Naive thymus-derived CD8-positive, alpha-beta T cell (primary cell): ENCODE measurements around the gene LANCL2. TPM values are rescaled to one million over a fixed set of nuclear protein-coding genes. Genes with fewer than 3 reads are reported as not detected.
A peak's percentile ranks its signal among the peaks of the same experiment; 100 is the strongest.

Experiments
- ATAC-seq, 2 donors: fragments of 150-1000 bp; cut with Tn5 transposase in 1 of 2; sonication (Bioruptor Pico), chemical (Tn5 transposase) in 1 of 2; 1 replicate in 1 of 2; 2 replicates in 1 of 2; pipeline ENCODE4 v1.10.0; 2021; ENCODE audit warnings: mild to moderate bottlenecking in 2 of 2, moderate library complexity in 2 of 2
- POLR2A ChIA-PET: fragments of 350-600 bp; sonication (Branson Sonifier 250); formaldehyde crosslinking; loops from one replicate; lab custom pipeline; 2021; ENCODE audit warnings: antibody characterized with exemption; lab: Charles Lee
- DNase-seq, 10 donors: peaks; one replicate each; pipeline versions ENCODE4 v3.0.0 to v3.0.0-alpha.2; 2020 to 2022
- H3K27ac Mint-ChIP-seq, 10 donors: one replicate each; pipeline ENCODE4 v1.8.0; 2020 to 2022; ENCODE audit warnings: mild to moderate bottlenecking in 10 of 10, mixed read lengths in 10 of 10, moderate library complexity in 4 of 10, inconsistent platforms in 1 of 10
- H3K27me3 Mint-ChIP-seq, 5 donors: one replicate each; pipeline ENCODE4 v1.8.0; 2021 to 2022; ENCODE audit warnings: mixed read lengths in 5 of 5
- H3K36me3 Mint-ChIP-seq, 3 donors: one replicate each; pipeline ENCODE4 v1.8.0; 2020 to 2022; ENCODE audit warnings: mixed read lengths in 3 of 3, mild to moderate bottlenecking in 2 of 3, inconsistent platforms in 1 of 3
- H3K4me1 Mint-ChIP-seq, 4 donors: one replicate each; pipeline ENCODE4 v1.8.0; 2021 to 2022; ENCODE audit warnings: mixed read lengths in 4 of 4
- H3K4me3 Mint-ChIP-seq, 10 donors: one replicate each; pipeline ENCODE4 v1.8.0; 2020 to 2022; ENCODE audit warnings: mild to moderate bottlenecking in 10 of 10, mixed read lengths in 10 of 10, moderate library complexity in 6 of 10, inconsistent platforms in 1 of 10
- H3K9me3 Mint-ChIP-seq, 9 donors: one replicate each; pipeline ENCODE4 v1.8.0; 2020 to 2022; ENCODE audit warnings: mixed read lengths in 9 of 9, mild to moderate bottlenecking in 3 of 9, inconsistent platforms in 1 of 9, moderate library complexity in 1 of 9
- polyA plus RNA-seq, 3 donors: library from polyadenylated mRNA; unstranded; fragments of 300-500 nt; fragmentation: Illumina TruSeq; gene quantifications; one replicate each; pipeline ENCODE4 v1.2.3, GENCODE V29; 2021
- total RNA-seq, 8 experiments: library from RNA in 2 of 8; stranded (reverse) in 2 of 8; gene quantifications; one replicate each; pipeline ENCODE4 v1.2.3 and lab custom pipeline; 2021 to 2026

LANCL2 gene
- total and polyA plus RNA-seq, 5 experiments from 2014 or later: 4.6 to 7.0 (median 5.7) TPM

GRCh38 chr7:55432939-55433784 is 68.0 kb downstream of the LANCL2 start:
- H3K27me3 Mint-ChIP-seq: no peaks in the 10 kb centered on the region
- H3K36me3 Mint-ChIP-seq: peaks cover 0 to 2% (median 0%) of the 10 kb centered on the region in 3 donors
- DNase-seq (peak in 4 of 10 donors; percentile 15 to 45 (median 32)), ATAC-seq (peak; percentile 61 to 62)
- POLR2A ChIA-PET: interaction anchor here (1.0 to 1.2 kb wide), 3 partner anchors 37 to 141 kb away, joined by 3 to 4 read pairs (median 4); no protein-coding TSS in a partner anchor
- H3K4me1 Mint-ChIP-seq: peaks cover 7 to 37% (median 29%) of the 10 kb centered on the region in 4 donors
- no peak overlapping the region for H3K4me3 Mint-ChIP-seq
- no peaks in the 10 kb centered on the region for H3K9me3 Mint-ChIP-seq
- peak overlapping the region in 7 of 10 donors; percentile 0 to 69 (median 53) for H3K27ac Mint-ChIP-seq

- Mint-ChIP-seq H3K4me1 (peaks cover 22 to 58% (median 49%) of the 10 kb centered on the region in 4 donors), H3K36me3 (no peaks in the 10 kb centered on the region), H3K27ac (peak overlapping the region in 3 of 10 donors; percentile 16 to 71 (median 55)), H3K4me3 (no peak overlapping the region), H3K27me3 (no peaks in the 10 kb centered on the region), H3K9me3 (no peaks in the 10 kb centered on the region)
- DNase-seq (no peak), ATAC-seq (no peak)
- POLR2A ChIA-PET: interaction anchor here (0.7 to 1.6 kb wide), 2 partner anchors 137 to 162 kb away, joined by 3 read pairs; partner anchors contain the start of gene VOPP1
Observed at GRCh38 chr7:55435466-55435865, 70.3 kb downstream of the LANCL2 start.

- peaks cover 22 to 58% (median 49%) of the 10 kb centered on the region in 4 donors for H3K4me1 Mint-ChIP-seq
- H3K27me3 Mint-ChIP-seq: no peaks in the 10 kb centered on the region
- DNase-seq (no peak), ATAC-seq (no peak)
- no peak overlapping the region for H3K4me3 Mint-ChIP-seq
- H3K9me3 Mint-ChIP-seq: no peaks in the 10 kb centered on the region
- peak overlapping the region in 5 of 10 donors; percentile 21 to 79 (median 71) for H3K27ac Mint-ChIP-seq
- POLR2A ChIA-PET: interaction anchor here (1.6 kb wide), 1 partner anchor 136 kb away, joined by 3 read pairs; the partner anchor contains the start of gene VOPP1
- no peaks in the 10 kb centered on the region for H3K36me3 Mint-ChIP-seq
Observed at GRCh38 chr7:55436457-55436856, 71.3 kb downstream of the LANCL2 start.

GRCh38 chr7:55437375-55437774 is 72.2 kb downstream of the LANCL2 start:
- POLR2A ChIA-PET: no interaction called here
- DNase-seq (no peak), ATAC-seq (no peak)
- Mint-ChIP-seq H3K36me3 (no peaks in the 10 kb centered on the region), H3K27ac (peak overlapping the region in 5 of 10 donors; percentile 1 to 64 (median 4)), H3K27me3 (no peaks in the 10 kb centered on the region), H3K9me3 (no peaks in the 10 kb centered on the region), H3K4me3 (no peak overlapping the region), H3K4me1 (peaks cover 22 to 58% (median 48%) of the 10 kb centered on the region in 4 donors)

GRCh38 chr7:55438085-55438756 is 73.1 kb downstream of the LANCL2 start:
- H3K4me1 Mint-ChIP-seq: peaks cover 19 to 52% (median 41%) of the 10 kb centered on the region in 4 donors
- peak overlapping the region in 4 of 10 donors; percentile 13 to 58 (median 28) for H3K4me3 Mint-ChIP-seq
- POLR2A ChIA-PET: no interaction called here
- H3K9me3 Mint-ChIP-seq: no peaks in the 10 kb centered on the region
- DNase-seq: no peak
- ATAC-seq: no peak
- peaks cover 0 to 2% (median 0%) of the 10 kb centered on the region in 3 donors for H3K36me3 Mint-ChIP-seq
- peak overlapping the region in 9 of 10 donors; percentile 13 to 89 (median 53) for H3K27ac Mint-ChIP-seq
- no peaks in the 10 kb centered on the region for H3K27me3 Mint-ChIP-seq

- Mint-ChIP-seq H3K4me1 (peaks cover 19 to 47% (median 37%) of the 10 kb centered on the region in 4 donors), H3K27ac (peak overlapping the region; percentile 2 to 89 (median 54)), H3K36me3 (peaks cover 0 to 2% (median 0%) of the 10 kb centered on the region in 3 donors), H3K9me3 (no peaks in the 10 kb centered on the region), H3K4me3 (peak overlapping the region in 6 of 10 donors; percentile 5 to 58 (median 13)), H3K27me3 (no peaks in the 10 kb centered on the region)
- POLR2A ChIA-PET: no interaction called here
- DNase-seq (peak in 2 of 10 donors; percentile 17 to 31), ATAC-seq (peak; percentile 43 to 49)
Observed at GRCh38 chr7:55438757-55439525, 73.8 kb downstream of the LANCL2 start.

- peaks cover 19 to 45% (median 37%) of the 10 kb centered on the region in 4 donors for H3K4me1 Mint-ChIP-seq
- H3K4me3 Mint-ChIP-seq: peak overlapping the region in 3 of 10 donors; percentile 2 to 37 (median 13)
- H3K27me3 Mint-ChIP-seq: no peaks in the 10 kb centered on the region
- peaks cover 0 to 2% (median 0%) of the 10 kb centered on the region in 3 donors for H3K36me3 Mint-ChIP-seq
- DNase-seq (no peak), ATAC-seq (no peak)
- peak overlapping the region in 6 of 10 donors; percentile 28 to 81 (median 52) for H3K27ac Mint-ChIP-seq
- no peaks in the 10 kb centered on the region for H3K9me3 Mint-ChIP-seq
- POLR2A ChIA-PET: interaction anchor here (1.0 kb wide), 1 partner anchor 29 kb away, joined by 3 read pairs; no protein-coding TSS in a partner anchor
Observed at GRCh38 chr7:55439627-55440026, 74.5 kb downstream of the LANCL2 start.

GRCh38 chr7:55440040-55440690 is 75.0 kb downstream of the LANCL2 start:
- ATAC-seq: no peak
- peaks cover 0 to 2% (median 0%) of the 10 kb centered on the region in 3 donors for H3K36me3 Mint-ChIP-seq
- peak overlapping the region in 1 of 10 donors; percentile 2 for H3K4me3 Mint-ChIP-seq
- DNase-seq: no peak
- no peaks in the 10 kb centered on the region for H3K9me3 Mint-ChIP-seq
- H3K4me1 Mint-ChIP-seq: peaks cover 22 to 49% (median 38%) of the 10 kb centered on the region in 4 donors
- H3K27ac Mint-ChIP-seq: peak overlapping the region in 3 of 10 donors; percentile 40 to 57 (median 56)
- no peaks in the 10 kb centered on the region for H3K27me3 Mint-ChIP-seq
- POLR2A ChIA-PET: interaction anchor here (1.0 kb wide), 1 partner anchor 29 kb away, joined by 3 read pairs; no protein-coding TSS in a partner anchor

- Mint-ChIP-seq H3K27me3 (no peaks in the 10 kb centered on the region), H3K4me3 (no peak overlapping the region), H3K4me1 (peaks cover 22 to 50% (median 36%) of the 10 kb centered on the region in 4 donors), H3K36me3 (peaks cover 0 to 2% (median 0%) of the 10 kb centered on the region in 3 donors), H3K27ac (peak overlapping the region in 1 of 10 donors; percentile 22), H3K9me3 (no peaks in the 10 kb centered on the region)
- ATAC-seq: no peak
- no peak for DNase-seq
- POLR2A ChIA-PET: no interaction called here
Observed at GRCh38 chr7:55441002-55441401, 75.9 kb downstream of the LANCL2 start.

GRCh38 chr7:55441774-55442522 is 76.8 kb downstream of the LANCL2 start:
- Mint-ChIP-seq H3K4me3 (no peak overlapping the region), H3K9me3 (no peaks in the 10 kb centered on the region), H3K36me3 (peaks cover 0 to 2% (median 0%) of the 10 kb centered on the region in 3 donors), H3K27ac (peak overlapping the region in 2 of 10 donors; percentile 45 to 57), H3K4me1 (peaks cover 19 to 44% (median 28%) of the 10 kb centered on the region in 4 donors), H3K27me3 (peaks cover 0 to 2% (median 0%) of the 10 kb centered on the region in 5 donors)
- DNase-seq (no peak), ATAC-seq (no peak)
- POLR2A ChIA-PET: interaction anchor here (0.7 kb wide), 1 partner anchor 27 kb away, joined by 3 read pairs; no protein-coding TSS in a partner anchor
